RKO (cell line): ENCODE results near the gene CLCN1.
A peak's percentile ranks its signal among the peaks of the same experiment; 100 is the strongest.
"Not testable (repeated sequence)": the region's sequence is repeated elsewhere in the genome, so short reads cannot be mapped to it uniquely, and the experiment has no call there.

Experiments used
- DNase-seq: peaks from one replicate; pipeline ENCODE4 v3.0.0-alpha.2; 2016; ENCODE audit warnings: low spot score

CLCN1 gene

DNA sequence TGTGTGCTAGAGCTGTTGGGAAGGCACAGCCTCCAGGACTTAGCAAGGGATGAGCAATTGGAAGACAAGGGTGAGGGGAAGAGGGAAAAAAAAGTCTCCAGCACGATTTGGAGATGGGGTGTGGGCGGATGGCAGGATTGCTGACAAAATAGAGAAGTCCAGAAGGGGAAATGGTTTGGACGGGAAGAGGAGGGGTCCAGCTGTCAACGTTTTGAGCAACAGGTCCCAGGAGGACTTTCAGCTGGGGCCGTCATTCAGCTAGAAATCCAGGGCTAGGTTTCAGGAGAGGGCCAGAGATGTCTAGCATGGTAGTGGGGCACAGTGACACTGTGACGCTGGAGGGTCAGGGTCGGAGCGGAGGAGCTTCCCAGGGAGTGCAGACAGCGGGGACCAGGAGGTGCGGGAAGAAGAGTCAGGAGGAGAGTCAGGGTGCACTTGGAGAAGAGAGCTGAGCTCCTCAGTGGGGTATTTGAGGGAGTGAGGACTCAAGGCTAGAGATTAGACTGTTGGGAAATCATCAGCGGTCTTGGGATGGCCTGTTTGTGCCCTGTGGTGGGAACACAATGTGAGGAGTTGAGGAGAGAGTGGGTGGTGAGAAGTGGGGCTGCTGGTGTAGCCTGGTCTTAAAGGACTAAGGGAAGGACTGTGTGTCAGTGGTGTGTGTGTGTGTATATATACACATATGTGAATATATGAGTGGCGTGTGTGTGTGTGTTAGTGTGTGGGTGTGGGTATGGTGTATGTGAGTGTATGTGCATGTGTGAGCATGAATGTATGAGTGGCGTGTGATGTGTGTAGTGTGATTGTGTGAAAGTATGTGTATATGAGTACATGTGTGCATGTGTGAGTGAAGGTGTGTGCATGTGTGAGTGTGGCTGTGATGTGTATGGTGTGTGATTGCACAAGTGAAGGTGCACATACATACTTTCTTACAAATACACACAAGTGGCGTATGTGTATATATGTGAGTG, 69.0 kb downstream of the CLCN1 start:
- DNase-seq = peak; percentile 35

DNA sequence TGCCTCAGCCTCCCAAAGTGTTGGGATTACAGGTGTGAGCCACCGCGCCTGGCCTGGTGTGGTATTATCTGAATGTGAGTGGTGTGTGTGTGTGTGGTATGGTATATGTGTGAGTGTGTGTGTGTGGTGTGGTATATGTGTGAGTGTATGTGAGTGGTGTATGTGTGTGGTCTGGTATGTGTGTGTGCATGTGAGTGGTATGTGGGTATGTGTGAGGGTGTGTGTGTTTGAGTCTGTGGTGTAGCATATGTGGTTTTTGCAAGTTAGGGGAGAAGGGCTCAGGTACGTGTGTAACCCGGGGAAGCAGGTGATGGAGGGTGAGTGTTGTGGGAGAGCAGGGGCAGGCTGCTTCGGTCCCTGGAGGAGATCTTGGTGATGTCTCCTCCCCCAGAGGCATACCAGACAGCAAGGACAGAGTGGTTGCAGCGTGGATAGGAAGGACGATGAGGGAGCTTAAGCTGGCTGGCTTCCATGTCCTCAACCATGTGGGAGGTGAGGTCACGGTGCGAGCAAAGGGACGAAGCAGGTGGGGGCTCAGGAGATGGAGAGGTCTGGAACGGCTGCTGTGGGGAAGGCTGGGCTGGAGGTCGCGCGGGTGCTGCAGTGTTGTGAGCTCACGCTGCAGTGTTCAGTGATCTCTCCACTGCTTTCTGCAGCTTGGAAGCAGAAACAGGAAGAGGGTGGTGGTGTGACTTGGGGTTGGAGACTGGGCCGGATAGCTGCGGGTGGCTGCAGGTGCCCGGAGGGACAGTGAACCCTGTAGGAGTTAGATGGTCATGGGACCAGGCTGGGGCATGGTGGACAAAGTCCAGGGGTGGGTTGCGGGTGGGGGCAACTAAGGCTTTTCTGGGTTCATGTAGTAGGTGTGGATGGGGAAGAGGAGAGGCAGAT, 70.2 kb downstream of the CLCN1 start:
- DNase-seq = peak; percentile 19

DNA sequence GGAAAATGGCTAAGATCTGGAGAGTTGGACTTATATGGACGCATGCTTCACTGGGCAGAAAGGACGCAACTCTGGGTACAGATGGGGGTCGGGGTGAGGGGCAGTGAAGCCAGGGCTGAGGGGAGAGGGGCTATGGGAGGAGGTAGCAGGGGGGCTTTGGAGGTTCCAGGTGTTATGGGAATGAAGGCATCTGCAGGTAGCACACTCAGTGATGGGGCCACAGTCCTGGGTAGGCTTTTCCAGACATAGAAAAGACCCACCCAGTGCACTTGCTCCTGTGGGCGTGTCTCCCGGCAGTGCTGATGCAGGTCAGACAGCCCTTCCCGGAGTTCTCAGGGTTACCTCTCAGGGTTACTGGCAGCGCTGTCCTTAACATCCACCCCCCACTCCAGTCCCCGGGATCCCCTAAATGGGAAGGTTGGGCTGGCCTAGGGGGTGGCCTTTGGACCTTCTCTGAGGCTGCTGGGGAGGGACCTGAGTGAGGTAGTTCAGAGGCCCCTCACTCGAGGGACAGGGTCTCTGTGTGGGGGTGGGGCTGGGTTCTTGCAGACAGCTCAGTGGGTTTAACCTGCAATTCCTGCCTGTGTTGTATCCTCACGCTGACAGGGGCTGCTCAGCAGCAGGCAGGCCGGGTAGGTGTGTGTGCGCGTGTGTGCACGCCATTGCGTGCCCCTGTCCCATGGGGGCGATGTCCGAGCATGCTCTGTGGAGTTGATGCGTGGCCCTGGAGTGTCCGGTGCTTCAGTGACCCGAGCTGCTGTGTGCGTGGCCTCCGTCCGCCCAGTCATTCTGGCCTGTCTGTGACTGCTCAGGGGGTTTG, 71.5 kb downstream of the CLCN1 start:
- no peak for DNase-seq

DNA sequence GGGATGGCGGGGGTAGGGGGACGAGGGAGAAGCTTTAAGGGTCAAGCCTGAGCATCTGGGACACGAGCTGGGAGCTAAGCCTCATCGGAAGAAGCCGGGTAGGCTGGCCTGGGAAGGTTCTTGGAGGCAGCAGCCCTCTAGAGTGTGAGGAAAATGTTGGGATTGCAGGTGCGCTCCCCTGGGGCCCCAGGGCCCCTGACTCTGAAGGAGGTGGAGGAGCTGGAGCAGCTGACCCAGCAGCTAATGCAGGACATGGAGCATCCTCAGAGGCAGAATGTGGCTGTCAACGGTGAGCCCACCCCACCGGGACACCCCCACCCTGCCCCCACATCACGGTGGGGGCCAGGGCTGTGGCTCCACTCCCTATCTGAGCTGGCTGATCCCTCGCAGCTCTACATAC, 72.1 kb downstream of the CLCN1 start:
- DNase-seq = no peak

DNA sequence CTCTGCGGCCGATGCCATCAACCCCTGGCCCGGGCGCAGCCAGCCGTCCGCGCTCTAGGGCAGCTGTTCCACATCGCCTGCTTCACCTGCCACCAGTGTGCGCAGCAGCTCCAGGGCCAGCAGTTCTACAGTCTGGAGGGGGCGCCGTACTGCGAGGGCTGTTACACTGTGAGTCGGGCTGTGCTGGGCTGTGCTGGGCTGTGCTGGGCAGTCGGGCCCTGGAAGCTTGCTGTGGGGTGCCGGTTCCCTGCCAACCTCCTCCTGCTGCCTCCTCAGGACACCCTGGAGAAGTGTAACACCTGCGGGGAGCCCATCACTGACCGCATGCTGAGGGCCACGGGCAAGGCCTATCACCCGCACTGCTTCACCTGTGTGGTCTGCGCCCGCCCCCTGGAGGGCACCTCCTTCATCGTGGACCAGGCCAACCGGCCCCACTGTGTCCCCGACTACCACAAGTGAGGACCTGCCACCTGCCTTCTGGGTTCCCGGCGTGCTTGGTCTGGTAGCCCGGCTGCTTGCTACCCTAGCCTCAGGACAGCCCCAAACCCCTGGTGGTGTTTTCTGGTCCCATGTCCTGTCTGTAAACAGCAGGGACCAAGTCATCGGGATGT, 72.7 kb downstream of the CLCN1 start:
- no peak for DNase-seq

DNA sequence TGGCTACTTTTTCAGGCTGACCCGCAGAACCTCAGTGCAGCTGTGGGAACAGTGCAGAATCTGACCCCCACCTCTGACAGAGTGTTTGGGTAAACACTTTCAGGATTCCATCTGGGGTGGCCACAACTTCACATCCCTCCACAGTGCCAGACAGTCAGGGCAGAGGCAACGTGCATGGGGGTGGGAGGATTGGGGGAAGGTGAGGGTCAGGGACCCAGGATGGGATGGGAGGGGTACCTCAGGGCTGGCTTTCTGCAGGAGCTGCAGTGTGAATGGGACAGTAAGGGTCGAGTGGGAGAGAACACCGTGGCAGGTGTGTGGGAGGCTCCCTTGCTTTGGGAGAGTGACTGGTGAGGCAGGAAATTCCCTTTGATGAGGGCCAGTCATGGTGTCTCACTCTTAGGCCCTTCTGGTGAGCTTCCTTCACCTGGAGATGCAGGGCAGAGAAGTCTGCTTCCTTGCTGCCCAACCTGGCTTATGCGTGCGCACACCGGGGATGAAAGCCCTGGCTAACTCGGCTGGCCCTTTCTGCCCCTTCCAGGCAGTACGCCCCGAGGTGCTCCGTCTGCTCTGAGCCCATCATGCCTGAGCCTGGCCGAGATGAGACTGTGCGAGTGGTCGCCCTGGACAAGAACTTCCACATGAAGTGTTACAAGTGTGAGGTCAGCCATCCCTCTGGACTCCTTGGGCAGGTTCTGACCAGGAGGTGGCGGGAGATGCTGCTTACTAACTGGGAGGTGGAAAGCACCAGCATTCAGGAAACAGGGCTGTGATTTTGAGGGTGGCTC, 73.6 kb downstream of the CLCN1 start:
- peak; percentile 43 for DNase-seq

DNA sequence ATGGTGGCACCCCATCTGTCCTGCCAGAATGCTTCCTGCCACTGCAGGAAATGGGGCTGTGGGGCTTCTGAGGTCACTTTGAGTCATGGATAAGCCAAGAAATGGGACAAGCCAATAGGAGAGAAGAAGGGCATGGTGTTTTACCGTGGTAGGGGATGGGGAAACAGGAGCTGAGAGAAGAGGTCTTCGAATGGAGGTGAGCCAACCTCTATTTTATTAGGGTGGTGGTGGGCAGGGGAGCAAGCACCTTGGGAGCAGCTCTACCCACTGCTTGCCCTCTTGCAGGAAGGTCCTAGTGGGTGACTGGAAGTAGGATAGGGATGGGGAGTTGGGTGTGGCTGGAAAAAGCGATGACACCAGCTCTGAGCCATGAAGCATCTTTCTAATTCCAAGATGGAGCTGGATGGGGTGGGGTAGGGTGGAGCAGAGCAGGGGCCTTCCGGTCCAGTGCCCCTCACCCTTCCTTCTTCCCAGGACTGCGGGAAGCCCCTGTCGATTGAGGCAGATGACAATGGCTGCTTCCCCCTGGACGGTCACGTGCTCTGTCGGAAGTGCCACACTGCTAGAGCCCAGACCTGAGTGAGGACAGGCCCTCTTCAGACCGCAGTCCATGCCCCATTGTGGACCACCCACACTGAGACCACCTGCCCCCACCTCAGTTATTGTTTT, 74.3 kb downstream of the CLCN1 start:
- DNase-seq = no peak

DNA sequence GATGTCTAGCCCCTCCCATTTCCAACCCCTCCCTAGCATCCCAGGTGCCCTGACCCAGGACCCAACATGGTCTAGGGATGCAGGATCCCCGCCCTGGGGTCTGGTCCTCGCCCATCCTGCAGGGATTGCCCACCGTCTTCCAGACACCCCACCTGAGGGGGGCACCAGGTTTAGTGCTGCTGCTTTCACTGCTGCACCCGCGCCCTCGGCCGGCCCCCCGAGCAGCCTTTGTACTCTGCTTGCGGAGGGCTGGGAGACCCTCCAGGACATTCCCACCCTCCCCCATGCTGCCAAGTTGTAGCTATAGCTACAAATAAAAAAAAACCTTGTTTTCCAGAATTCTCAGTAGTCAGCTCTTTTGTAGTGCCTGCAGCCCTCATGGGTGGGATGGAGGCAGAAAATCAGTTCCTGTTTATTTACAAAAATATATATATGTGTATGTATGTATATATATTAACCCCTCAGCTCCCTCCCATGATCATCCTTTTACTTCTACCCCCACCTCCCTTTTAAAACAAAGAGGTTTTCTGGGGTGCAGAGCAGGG, 74.9 kb downstream of the CLCN1 start:
- DNase-seq = no peak

DNA sequence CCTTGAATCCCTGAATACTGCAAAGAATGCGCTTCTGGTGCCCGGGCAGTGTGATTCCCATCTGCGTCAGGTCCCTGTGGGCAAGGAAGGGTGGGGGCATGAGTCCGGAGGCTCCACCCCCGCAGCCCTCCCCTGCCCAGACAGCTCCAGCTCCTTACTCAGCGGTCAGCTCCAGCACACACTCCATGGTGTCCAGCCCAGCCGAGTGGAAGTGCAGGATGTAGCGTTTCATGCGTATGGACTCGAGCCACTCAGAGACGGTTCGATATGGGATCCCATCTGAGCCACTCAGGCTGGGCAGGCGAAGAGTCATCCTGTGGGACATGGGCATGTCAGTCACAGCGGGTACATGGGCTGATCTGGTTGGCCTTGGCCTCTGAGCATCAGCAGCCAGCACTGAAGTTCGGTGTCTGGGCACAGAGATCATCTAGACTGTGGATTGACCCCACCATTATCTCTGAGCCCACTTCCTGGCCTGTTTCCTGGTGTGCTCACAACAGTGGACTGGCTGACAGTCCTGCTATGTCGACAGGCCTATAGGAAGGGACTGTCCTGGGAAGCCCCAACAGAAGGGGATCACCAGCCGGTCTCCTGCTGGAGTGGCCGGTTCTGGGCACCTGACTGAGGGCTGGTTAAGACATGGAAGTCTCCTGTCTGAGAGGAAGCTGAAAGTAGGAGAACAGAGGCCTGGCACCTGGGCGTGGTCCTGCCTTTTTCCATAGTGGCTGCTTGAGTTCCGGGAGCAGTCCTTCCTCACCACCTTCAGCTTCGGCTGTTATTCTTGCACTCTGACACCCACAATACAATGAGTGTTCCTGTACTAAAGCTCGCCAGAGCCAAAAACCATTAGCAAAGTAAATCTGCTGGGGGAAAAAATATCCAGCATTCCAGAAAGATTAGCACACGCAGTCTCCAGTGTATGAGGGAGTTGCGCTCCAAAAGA, 75.8 kb downstream of the CLCN1 start:
- DNase-seq = peak; percentile 52

DNA sequence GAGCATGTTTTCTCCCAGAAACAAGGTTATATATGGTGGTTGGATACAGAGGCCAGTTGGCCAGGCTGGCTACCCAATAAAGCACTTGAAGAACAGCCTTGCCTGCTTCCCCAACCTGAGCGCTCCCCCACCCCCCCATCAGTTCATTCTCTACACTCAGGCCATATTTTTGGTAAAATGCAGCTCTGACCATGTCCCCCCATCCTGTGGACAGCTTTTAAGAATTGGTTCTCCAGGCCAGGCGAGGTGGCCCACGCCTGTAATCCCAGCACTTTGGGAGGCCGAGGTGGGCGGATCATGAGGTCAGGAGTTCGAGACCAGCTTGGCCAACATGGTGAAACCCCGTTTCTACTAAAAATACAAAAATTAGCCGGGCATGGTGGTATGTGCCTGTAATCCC, 76.5 kb downstream of the CLCN1 start:
- not testable (repeated sequence) for DNase-seq

DNA sequence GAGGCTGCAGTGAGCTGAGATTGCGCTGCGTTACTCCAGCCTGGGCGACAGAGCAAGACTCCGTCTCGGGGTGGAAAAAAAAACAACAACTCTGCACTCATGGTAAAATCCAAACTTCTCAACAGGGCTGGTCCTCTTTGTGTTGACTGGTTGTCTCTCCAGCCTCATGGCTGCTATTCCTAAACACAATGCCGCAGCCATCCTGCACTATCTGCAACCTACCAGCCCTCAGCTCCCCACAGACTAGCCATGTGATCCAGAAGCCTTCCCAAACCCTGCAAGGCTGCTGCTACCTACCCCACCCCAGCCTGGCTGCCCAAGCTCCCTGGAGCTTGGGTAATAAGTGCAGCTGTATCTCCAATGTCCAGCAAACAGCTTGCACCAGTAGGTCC, 77.0 kb downstream of the CLCN1 start:
- DNase-seq = no peak

DNA sequence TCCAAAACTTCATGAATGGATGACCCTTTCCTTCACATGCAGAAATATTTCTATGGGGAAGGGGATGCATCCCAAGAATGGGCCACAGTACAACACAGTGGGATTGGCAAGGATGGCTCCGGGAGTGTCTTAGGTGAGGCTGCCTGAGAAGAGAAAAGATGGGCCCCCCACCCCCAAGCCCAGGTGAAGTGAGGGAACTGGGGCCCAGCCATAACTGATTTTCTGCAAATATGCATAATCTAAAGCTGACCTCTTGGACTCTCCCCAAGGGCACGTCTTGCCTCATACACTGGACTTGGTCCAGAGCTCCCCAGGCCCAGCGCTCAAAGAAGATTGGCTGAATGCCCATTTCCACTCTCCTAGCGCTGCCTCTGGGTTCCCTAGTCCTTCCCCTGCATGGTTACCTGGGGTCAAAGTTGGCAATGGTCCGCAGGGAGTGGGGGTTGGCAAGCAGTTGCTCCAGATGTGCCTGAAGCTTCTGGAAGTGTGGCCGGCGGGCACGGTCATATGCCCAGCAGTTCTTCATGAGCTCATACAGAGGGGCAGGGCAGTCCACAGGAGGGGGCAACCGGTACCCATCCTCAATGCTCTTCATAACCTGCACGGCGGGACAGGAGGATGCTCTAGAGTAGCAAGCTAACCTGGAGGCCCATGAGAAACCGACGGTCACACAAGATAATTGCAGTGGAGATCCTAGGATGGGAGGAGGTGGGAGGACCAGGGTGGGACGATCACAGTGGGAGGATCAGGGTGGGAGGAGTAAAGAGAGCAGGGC, 77.5 kb downstream of the CLCN1 start:
- DNase-seq = no peak

DNA sequence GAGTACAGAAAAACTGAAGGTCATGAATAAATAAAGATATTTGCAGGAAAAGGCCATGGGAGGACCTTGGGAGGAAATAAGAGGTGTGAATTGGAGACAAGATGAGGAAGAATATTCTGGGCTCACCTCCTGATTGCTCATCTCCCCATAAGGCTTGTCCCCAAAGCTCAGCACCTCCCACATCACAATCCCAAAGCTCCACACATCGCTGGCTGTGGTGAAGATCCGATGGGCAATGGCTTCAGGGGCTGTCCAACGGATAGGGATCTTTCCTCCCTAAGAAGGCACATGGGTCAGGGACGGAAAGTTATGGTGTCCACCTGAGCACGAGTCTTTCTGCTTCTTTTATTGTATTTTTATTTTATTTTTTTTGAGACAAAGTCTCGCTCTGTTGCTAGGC, 78.2 kb downstream of the CLCN1 start:
- DNase-seq = no peak

DNA sequence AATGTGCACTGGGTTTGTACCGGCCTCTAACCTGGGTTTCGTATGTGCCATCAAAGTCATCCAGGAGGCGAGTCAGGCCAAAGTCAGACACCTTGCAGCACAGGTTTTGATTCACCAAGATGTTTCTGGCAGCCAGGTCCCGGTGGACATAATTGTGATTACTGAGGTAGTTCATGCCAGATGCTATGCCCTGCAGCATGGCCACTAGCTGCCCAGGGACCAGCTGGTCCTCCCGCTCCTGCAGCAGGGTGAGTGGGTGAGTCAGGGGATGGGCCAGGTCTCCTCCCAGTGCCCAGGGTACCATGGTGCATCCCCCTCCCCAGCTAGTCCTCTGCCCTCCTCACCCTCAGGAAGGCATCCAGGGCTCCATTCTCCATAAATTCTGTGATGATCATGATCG, 78.9 kb downstream of the CLCN1 start:
- DNase-seq = no peak

DNA sequence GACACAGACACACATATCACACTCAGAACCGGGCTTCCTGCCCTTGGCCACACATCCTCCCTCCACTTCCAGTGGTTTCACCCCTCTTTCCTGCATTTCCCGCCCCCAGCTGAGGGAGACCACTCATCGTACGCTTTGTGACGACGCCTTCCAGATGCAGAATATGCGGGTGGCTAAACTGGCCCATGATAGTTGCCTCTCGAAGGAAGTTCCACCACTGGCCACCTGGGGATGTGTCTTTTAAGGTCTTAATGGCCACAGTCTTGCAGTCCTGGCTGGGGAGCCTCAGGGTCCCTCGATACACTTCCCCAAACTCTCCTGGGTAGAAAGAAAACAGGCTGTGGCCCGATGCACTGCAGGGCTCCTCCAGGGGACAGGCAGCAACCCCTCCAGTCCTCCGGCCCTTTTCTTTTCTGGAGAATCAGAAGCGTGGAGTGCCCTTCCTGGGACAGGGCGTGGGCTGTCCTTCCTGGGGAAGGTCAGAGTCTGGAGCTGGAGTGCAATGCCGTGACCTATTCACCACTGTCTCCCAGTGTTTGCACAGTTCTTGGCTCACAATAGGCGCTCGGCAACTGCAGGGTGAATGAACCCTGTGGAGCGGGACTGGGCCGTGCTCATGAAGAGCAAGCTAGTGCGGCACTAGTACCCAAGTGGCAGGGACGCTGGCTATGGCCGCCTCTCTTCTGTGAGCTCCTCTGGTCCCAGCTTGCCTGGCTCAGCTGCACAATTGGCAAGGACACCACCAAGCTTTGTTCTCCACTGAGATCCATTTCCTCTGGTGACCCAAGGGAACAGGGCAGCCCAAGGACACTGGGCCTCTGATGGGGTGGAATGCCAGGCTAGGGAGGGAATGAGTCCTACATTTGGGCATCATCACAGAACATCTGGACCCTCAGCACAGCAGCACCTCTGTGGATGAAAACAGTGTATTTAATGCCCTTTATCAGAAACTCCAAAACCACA, 79.6 kb downstream of the CLCN1 start:
- no peak for DNase-seq

DNA sequence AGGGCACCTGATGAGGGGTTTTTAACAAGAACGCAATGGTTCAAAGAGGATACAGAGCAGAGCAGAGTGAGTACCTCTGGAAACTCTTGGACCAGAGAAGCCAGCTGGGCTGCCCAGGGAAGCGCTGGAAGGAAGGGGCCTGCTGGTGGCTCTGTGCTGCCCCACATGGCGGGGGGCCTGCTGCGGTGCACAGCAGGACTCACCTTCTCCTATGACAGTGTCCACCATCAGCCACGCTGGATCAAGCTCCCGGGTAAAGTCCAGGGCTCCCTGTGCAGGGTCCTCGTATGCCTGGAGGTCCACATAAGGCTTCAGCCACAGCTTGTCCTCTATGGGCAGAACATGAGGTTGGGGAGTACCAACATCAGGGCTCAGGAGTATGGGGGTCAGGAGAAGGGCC, 80.3 kb downstream of the CLCN1 start:
- no peak for DNase-seq
